Measurements from ENCODE around the gene PFN2.
"Not testable (repeated sequence)": the region's sequence is repeated elsewhere in the genome, so short reads cannot be mapped to it uniquely, and the experiment has no call there.

The PFN2 gene, protein sequence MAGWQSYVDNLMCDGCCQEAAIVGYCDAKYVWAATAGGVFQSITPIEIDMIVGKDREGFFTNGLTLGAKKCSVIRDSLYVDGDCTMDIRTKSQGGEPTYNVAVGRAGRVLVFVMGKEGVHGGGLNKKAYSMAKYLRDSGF

DNA sequence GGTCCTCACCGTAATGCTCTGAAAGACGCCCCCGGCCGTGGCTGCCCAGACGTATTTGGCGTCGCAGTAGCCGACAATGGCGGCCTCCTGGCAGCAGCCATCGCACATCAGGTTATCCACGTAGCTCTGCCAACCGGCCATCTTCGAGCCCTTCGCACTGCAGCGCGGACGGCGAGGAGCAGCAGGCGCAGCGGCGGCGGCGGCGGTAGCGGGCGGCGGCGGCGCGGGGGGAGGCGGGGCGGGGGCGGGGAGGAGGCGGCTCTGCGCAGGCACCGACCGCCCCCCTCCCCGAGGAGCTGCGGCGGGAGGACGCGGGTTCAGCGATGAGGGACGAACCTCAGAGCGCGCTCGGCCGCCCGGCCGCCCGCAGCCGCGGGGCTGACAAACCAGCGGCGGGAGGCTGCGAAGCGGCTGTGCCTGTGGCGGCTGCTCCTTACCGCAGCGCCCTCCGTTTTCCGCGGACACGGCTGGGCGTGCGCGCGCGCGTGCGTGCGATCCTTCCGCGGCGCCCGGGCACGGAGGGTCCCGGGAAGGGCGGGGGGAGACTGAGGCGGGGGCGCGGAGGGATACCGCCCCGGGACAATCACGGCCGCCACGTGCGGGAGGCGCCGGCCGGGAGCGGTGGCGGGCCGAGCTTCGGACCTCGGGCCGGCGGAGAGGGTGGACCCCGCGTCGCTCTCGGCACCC, at the start of gene PFN2:
Gene PFN2, minus strand, starts transcription at position 180 of the 687 bp plus-strand sequence. Its CDS starts 39 bp downstream, at position 141.
- peak; percentile 35 for DNase-seq (ENCODE audit: low read depth)

DNA sequence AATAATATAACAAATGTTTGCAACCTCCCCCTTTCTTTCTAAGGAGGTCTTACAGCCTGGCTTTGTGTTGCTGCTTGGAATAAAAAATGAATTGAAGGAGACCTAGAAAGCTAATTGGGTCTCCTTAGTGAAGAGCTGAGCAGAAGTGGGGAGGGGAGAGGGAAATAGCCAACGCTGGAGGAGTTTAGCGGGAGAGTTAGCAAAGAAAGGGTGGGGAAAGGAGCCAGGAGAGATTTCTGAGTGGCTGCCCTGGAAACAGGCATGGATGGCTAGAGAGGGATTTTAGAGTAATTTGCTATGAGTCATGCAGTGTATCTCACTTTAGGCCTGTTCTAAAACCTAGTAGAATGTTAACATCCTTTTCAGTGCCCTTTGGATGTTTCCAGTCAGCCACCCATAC, 45.2 kb upstream of the PFN2 start:
- no peak for DNase-seq (ENCODE audit: low read depth)

DNA sequence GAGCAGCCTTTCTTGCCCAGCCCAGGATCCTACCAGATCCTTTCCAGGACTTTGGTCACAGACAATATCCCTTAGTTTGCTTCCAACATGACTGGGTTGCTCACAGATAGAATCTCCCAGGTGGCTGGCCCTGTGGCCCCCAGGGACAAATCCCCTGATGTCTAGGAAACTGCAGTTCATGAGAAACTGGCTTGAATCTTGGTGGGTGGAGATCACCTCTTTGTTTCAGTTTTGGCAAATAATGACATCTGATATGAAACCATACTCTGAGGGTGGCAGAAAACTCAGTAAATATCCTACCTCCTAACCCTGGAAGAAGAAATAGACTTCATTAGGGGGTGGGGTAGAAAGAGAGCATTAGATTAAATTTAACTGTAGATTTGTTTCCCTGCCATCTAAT, 44.1 kb upstream of the PFN2 start:
- DNase-seq (ENCODE audit: low read depth): no peak

DNA sequence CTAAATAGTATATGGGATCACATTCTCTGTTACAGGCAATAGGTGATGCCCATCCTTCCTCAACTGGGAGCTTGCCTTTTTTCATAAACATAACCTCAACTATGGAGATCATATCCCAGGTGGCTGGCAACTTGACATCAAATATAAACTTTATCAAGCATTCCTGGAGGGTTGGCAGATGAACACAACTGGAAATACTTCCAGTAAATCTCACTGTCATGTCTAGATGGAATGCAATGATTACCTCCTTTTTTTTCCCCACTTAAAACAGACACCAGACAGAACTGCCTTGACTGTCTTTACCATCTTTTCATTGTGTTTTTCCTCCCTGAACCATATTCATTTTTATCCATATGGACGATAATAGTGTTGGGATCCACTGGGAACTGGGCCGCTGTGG, 43.1 kb upstream of the PFN2 start:
- no peak for DNase-seq (ENCODE audit: low read depth)

DNA sequence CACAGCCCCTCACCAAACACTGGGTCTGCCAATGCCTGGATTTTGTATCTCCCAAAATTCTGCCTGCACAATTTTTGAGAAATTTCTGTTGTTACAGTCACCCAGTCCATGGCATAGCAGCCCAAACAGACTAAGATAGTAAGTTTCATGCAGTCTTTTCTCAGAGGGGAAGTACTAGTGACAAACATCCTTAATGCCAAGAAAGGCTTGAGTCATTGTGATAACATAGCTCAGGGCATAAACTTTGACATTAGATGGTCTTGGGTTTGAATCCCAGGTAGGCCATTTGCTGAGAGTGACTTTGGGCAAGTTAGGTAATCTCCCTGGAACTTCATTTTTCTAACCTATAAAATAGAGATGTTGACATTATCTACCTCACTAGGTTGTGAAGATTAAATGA, 36.1 kb upstream of the PFN2 start:
- DNase-seq (ENCODE audit: low read depth): no peak

DNA sequence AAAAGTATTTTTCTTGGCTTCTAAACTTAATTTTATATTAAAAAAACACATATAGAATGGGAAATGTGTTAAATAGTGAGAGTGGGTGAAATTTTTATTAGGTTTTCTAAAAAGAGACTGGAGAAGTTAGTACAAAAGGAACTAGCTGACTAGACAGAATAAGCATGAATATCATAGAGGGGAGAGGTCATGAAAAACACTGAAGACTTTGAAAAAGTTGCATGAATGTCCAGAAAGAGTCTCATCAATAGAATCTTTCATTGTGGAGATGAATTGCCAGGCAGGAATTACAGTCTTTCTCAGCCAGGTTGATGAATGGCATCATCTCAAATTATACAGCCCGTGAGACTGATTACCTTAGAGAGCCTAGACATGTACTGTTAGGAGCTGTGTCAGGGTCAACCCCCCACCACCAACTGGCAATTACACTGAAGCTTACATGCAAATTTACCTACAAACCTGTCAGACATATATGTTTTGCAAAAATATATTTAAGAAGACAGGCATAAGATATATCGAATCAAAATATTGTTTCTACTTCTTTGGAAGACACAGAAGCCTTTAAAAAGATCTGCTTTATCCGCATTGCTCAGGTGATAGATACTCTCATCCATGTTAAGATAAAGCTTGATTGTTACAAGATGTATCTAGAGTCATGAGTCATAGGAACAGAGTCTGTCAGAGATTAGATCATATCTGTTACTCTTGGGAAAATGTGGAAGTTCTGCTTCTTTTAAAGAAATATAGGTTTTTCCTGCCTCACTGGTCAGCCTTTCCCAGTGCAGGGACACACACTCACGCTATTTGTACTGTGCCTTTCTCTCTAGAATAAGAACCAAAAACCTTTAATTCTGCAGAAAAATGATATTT, 34.8 kb upstream of the PFN2 start:
- DNase-seq (ENCODE audit: low read depth): no peak

GRCh38 chr3:150000641-150001040, 29.9 kb upstream of the PFN2 start:
- no peak for DNase-seq (ENCODE audit: low read depth)

GRCh38 chr3:149999421-149999820, 28.7 kb upstream of the PFN2 start:
- no peak for DNase-seq (ENCODE audit: low read depth)

DNA sequence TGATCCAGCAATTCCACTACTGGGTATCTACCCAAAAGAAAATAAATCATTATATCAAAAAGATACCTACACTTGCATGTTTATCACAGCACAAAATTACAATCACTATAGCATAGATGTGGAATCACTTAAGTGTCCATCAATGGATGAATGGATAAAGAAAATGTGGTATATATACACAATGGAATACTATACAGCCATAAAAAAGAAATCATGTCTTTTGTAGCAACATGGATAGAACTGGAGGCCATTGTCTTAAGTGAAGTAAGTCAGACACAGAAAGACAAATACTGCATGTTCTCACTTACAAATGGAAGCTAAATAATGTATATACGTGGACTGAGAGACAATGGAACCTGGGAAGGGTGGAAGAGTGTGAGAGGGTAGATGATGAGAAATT, 28.3 kb upstream of the PFN2 start:
- no peak for DNase-seq (ENCODE audit: low read depth)

DNA sequence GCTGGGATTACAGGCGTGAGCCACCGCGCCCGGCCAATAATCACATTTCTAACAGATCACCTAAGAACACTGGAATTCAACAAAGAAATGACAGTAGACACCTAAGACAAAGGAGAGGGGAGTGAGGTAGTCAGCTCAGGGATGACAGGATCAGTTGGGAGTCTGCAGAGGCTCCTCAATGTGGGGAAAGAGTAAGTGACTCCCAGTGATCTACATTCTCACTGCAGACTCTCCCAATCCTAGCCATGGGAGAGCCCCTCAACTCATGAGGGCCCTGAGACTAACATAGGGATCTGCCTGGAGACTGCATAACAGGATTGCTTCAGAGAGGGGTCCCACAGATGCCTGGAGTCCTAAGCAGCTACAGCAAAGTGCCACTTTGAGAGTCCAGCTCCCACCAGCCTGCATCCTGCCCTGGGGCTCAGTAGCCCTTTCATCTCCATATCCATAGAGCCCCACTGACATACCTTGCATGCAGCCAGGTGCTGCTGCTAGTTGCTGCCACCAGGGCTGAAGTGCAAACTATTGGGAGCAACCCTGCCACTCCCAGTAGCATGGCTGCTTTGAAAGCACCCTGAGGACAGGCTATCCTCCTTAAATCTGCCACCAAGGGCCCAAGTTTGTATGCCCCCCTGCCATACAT, 21.8 kb upstream of the PFN2 start:
- DNase-seq (ENCODE audit: low read depth): no peak

DNA sequence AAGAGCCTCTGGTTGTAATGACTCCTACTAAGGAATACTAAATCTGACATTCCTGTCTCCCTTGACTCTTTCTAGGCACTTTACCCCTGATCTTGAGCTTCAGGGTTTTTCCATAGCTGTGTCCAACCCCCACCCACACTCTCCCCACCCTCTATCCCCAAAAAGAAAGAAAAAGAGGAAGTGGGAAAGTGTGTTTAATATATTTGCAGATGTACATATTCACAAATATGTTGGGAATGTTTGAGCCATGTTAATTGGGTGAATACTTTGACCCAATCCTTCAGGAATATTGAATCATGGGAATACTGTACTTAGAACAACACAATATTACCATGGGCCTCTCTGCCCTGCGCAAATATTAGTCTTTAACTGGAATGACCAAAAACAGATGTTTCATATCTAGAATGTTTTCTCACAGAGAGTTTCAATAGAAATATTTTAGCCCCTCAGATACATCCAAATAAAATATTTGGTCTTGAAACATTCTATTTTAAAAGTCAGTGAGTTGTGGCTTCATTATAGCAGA, 19.8 kb upstream of the PFN2 start:
- DNase-seq (ENCODE audit: low read depth): no peak

- DNase-seq (ENCODE audit: low read depth): no peak
These were observed 18.6 kb upstream of the PFN2 start for GRCh38 chr3:149989307-149989706.

DNA sequence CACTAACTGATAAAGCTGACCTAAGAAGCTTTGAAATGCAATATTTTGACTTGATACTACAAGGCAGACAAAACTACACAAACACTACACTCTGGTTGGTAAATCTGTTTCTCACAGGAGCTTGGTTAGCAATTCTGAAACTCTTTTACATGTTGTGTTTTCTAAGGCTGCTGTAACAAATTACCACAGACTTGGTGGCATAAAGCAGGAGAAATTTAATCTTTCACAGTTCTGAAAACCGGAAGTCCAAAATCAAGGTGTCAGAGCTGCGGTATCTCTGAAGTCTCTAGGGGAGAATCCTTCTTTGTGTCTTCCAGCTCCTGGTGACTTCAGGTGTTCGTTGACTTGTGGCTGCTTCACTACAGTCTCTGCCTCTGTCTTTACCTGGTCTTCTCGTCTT, 12.9 kb upstream of the PFN2 start:
- no peak for DNase-seq (ENCODE audit: low read depth)

DNA sequence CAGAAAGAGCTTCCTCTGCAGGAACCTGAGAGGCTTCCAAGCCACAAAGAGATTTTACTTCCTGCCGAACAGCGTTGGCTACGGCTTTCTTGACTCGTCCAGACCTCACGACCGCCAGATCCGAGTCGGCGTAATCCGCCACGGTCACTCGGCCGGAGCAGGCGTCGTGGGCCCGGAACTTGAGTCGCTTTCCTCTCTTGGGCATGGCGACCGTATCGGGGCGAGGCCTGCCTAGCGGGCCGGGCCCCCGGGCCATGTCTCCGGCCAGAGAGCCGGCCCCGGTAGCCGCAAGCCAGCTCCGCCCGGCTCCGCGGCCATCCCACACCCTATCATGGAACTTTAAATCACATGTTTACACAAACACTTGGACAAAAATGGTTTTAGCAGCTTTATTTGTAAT, 12.4 kb upstream of the PFN2 start:
- DNase-seq (ENCODE audit: low read depth): not testable (repeated sequence)

DNA sequence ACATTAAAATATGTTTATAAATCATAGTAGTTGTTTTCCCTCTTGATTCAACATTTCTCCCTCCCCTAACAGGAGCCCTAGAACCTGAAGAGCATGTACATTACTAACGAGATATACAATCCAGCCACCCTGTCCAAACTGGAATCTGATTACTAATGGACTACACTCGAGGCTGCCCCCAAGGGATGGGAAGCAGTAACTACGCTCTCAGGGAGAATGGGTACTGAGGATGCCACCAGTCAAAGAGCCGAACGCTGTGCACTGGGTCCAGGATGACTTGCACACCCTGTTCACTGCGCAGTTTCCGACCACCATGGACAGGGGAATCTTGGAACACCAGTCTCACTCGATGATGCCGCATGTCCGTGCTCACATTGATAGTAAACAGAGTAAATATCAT, 11.3 kb upstream of the PFN2 start:
- DNase-seq (ENCODE audit: low read depth): not testable (repeated sequence)

DNA sequence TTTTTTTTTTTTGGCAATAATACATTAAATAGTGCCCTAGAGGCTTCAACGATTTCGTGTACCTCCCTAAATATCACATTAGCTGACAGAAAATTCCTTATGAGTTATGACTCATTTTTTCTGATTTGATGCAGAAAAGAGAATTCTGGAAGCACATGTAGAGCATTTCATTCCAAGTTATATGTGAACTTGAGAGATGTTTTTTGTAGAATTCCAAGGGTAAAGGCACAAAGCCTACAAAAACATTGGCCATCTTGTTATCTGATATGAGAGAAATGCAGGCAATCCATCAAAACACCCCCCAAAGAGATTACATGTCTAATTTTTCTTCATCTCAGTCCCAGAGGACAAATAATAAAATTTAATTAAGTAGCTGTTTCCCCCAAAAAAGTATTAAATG, 6.7 kb upstream of the PFN2 start:
- DNase-seq (ENCODE audit: low read depth): no peak

- DNase-seq (ENCODE audit: low read depth): no peak
These were observed 5.2 kb upstream of the PFN2 start for GRCh38 chr3:149975919-149976318.

DNA sequence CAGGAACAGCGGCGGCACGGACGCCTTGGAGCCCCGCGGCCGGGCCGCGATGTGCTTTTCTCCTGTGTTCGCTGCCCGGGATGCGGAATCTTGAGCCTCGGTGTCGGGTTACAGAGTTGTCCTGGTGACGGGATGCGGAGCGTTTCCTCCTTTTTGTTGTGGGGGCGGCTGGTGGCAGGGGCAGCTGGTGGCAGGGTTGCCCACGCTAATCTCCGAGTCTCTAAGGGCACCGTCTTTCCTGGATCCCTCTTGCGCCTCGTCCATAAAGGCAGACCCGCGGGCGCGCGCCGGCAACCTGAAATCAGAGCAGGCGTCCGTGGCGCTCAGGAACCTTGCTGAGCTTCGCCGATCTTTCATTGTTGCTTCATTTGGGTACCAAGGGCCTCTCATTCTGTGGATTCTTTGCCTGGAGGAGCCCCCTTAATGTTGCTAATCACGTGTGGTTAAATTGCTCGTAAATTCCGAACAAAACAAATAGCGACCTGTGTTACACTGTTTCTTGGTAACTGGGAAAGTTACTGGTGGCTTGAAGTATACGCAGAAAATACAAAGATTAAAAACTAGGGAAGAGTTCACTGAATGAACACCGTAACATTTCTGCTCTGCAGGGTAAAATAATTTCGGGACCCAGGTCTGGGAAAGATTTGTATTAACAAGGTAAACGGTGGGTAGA, 844 bp upstream of the PFN2 start:
- peak; percentile 10 for DNase-seq (ENCODE audit: low read depth)

- DNase-seq (ENCODE audit: low read depth): peak; percentile 47
These were observed 567 bp downstream of the PFN2 start for GRCh38 chr3:149969940-149970715.

- no peak for DNase-seq (ENCODE audit: low read depth)
These were observed 1.4 kb downstream of the PFN2 start for GRCh38 chr3:149969110-149969939.
